Measurements from ENCODE around the gene PCED1A.

DNA sequence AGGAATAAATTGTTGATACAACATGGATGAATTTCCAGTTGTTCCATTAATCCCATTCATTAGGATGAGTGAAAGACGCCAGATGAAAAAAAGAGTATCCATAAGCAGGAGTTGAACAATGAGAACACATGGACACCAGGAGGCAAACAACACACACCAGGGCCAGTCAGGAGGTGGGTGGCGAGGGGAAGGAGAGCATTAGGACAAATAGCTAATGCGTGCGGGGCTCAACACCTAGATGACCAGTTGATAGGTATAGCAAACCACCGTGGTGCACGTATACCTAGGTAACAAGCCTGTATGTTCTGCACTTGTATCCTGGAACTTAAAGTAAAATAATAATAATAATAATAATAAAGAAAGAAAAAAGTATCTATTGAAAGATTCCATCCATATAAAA, 11.1 kb downstream of the PCED1A start:
- TF ChIP-seq, protein P1, sequence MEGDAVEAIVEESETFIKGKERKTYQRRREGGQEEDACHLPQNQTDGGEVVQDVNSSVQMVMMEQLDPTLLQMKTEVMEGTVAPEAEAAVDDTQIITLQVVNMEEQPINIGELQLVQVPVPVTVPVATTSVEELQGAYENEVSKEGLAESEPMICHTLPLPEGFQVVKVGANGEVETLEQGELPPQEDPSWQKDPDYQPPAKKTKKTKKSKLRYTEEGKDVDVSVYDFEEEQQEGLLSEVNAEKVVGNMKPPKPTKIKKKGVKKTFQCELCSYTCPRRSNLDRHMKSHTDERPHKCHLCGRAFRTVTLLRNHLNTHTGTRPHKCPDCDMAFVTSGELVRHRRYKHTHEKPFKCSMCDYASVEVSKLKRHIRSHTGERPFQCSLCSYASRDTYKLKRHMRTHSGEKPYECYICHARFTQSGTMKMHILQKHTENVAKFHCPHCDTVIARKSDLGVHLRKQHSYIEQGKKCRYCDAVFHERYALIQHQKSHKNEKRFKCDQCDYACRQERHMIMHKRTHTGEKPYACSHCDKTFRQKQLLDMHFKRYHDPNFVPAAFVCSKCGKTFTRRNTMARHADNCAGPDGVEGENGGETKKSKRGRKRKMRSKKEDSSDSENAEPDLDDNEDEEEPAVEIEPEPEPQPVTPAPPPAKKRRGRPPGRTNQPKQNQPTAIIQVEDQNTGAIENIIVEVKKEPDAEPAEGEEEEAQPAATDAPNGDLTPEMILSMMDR (IDR thresholded peaks at IDR 0.05) = no peak
- TF ChIP-seq POLR2A (IDR thresholded peaks at IDR 0.05) (no peak), POLR2AphosphoS5 (IDR thresholded peaks at IDR 0.05) (no peak), EP300 (IDR thresholded peaks at IDR 0.05) (no peak)

Data from stomach (tissue), 4 donors.